GM12872 (cell line): Measurements from ENCODE around the gene CDC45.

Experiments used
- CTCF ChIP-seq: IDR thresholded peaks from 3 replicates; pipeline ENCODE4 v1.5.1; 2011; ENCODE audit warnings: low read depth, mild to moderate bottlenecking, low read length, moderate library complexity; ENCODE audit not compliant: insufficient read depth

CDC45 gene

GRCh38 chr22:19522190-19522880 lies 42.6 kb downstream of the CDC45 start:
- TF ChIP-seq CTCF, result no peak

DNA sequence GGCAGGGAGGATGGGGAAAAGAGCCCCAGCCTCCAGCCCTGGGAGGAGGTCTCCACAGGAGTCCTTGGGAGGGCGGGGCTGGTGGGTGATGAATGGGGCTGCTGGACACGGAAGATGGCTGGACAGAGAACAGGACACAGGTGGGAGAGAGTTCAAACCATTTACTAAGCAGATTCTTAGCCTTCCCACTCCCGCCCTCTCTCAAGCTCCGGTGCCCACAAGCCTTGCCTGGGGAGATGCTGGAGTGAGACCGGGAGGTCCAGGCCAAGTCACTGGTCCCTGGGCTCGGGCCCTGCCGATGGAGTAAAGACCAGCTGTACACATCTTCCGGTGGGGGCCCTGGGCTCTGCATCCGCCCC lies 43.1 kb downstream of the CDC45 start:
- no peak for TF ChIP-seq CTCF

GRCh38 chr22:19523240-19524169 lies 43.8 kb downstream of the CDC45 start:
- no peak for TF ChIP-seq CTCF

DNA sequence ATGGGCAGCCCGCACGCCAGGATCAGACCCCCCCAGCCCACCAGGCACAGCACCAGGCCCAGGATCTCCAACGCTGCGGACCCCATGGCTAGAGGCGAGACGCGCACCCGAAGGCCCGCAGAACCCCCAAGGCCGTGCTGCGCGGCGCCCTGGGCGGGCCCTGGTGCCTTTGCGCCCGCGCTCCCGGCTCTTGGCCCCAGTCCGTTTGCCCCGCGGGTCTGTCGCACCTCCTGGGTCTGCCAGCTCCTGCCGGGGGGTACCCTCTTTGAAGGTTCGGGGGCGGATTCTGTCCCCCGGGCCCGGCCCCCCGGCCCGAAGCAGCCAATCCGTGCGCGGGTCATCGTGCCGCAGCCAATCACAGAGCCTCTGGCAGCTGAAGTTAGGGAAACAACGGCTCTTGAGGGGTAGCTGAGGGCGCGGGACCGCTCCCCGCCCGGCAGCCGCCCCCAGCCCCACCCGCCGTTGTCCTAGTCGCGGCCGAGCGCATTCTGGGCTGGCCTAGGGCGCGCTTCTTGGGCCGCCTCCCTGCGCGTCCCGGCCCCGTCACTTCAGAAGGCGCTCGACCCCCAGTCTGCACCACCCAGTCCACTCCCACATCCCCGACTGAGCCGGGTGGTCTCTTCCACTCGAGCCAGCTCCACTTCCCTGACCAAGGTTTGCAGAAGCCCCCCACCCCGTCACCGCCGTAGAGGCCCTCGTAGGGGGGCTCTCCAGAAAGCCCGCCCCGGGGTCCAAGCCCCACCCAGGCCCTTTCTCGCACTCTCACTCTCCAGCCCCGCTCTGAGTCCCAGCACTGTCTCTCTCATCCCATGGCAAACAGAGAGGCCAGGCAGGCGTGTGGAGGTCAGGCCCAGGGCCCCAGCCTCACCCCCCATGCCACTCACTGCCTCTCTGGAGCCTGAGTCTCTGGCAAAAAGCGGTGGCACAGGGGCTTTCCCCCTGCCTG lies 44.7 kb downstream of the CDC45 start, which contains the start of gene CLDN5:
CLDN5 (minus strand) TSS at position 241 of the 946 bp plus-strand sequence; CDS start at position 86, 155 bp downstream.
- TF ChIP-seq CTCF, result no peak

DNA sequence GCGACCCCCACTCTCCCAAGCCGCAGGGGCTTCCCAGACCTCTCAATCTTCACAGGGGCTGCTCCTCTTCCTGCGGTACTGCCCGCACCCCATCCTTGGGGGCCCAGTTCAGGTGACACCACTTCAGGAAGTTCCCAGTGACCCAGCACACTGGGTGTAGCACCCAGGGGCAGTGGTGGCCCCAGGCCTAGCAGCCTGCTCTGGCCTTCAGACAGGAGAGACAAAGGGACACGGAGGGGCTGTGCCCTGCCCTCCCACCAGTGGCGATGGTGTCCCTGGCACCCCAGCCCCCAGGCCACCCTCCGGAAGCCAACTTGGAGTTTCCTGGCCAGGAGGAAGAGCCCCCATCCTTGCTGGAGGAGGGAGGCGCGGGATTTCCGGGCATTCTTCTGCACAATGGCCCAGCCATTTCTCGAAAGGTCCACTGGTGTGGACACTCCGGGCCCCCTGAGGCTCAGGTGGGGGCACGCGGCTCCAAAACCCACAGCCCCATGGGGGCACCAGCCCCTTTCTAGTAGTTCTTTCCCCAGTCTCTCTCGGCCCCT lies 45.5 kb downstream of the CDC45 start:
- TF ChIP-seq CTCF, result no peak

DNA sequence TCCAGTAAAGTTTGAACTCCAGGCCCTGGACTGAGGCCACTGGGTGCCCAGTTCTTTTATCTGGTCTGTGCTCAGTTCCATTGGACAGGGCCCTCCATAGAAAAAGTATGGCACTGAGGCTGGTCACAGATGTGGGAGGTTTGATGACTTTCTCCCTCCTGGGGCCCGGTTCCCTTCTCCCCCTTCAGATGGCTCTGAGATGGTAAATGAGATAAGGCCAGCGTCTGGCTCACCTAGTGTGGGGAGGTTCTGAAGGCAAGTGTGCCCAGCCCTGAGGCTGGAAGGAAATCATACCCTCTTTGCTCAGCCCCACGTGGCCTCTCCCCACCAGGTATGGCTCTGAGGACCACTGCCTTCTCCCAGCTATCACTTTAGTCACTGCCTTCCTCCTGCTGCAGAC lies 45.9 kb downstream of the CDC45 start:
- no peak for TF ChIP-seq CTCF
